Kidney epithelial cell (primary cell): ENCODE data around the gene MYBPHL. TPM values are rescaled to one million over a fixed set of nuclear protein-coding genes. Genes with fewer than 3 reads are reported as not detected.

Experiments used
- DNase-seq: peaks from one replicate; pipeline ENCODE4 v3.0.0-alpha.2; 2010; ENCODE audit warnings: low read depth
- H3K27me3 ChIP-seq: 2 replicates; pipeline ENCODE4 v1.6.0; 2011; ENCODE audit warnings: low read length; ENCODE audit not compliant: control insufficient read depth, insufficient read depth
- H3K36me3 ChIP-seq: 2 replicates; pipeline ENCODE4 v1.5.1; 2011; ENCODE audit warnings: low read length; ENCODE audit not compliant: control insufficient read depth, insufficient read depth
- H3K4me3 ChIP-seq: 2 replicates; pipeline ENCODE4 v1.5.1; 2011; ENCODE audit warnings: low read depth, mild to moderate bottlenecking, control low read depth, low read length
- total RNA-seq: library from RNA; depleted of rRNA; stranded (reverse); fragments of >200 nt; gene quantifications from 2 replicates; pipeline ENCODE4 v1.2.3, GENCODE V29; 2015
- TF ChIP-seq, protein P1 (sequence below): IDR thresholded peaks from 2 replicates; pipeline ENCODE4 v1.5.1; 2011; ENCODE audit warnings: mild to moderate bottlenecking, moderate library complexity, low read length, control low read depth, inconsistent platforms; ENCODE audit not compliant: insufficient read depth, poor library complexity, severe bottlenecking

Gene MYBPHL
- total RNA-seq, 1 donor from 2014 or later, result not detected

DNA sequence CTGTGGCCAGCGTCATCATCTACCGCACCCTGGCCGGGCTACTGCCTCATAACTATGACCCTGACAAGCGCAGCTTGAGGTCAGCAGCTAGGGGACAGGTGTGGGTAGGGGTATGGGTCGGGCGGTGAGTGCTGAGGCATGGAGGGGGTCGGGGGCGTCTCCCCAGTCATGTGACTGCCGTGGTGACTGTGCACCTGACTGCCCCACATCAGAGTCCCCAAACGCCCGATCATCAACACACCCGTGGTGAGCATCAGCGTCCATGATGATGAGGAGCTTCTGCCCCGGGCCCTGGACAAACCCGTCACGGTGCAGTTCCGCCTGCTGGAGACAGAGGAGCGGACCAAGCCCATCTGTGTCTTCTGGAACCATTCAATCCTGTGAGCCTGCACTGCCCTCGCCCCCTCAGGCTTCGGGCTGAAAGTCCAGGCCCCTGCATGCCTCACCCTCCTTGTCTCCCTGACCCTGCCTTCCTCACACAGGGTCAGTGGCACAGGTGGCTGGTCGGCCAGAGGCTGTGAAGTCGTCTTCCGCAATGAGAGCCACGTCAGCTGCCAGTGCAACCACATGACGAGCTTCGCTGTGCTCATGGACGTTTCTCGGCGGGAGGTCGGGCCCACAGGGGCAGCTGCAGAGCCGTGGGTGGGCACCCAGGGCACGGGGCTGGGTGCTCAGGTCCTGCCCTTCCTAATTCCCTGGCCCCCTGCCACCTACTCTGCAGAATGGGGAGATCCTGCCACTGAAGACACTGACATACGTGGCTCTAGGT is 37.4 kb downstream of the MYBPHL start:
- no peak overlapping the region for H3K4me3 ChIP-seq
- TF ChIP-seq, protein P1, sequence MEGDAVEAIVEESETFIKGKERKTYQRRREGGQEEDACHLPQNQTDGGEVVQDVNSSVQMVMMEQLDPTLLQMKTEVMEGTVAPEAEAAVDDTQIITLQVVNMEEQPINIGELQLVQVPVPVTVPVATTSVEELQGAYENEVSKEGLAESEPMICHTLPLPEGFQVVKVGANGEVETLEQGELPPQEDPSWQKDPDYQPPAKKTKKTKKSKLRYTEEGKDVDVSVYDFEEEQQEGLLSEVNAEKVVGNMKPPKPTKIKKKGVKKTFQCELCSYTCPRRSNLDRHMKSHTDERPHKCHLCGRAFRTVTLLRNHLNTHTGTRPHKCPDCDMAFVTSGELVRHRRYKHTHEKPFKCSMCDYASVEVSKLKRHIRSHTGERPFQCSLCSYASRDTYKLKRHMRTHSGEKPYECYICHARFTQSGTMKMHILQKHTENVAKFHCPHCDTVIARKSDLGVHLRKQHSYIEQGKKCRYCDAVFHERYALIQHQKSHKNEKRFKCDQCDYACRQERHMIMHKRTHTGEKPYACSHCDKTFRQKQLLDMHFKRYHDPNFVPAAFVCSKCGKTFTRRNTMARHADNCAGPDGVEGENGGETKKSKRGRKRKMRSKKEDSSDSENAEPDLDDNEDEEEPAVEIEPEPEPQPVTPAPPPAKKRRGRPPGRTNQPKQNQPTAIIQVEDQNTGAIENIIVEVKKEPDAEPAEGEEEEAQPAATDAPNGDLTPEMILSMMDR, result no peak
- no peak for DNase-seq
- no peaks in the 10 kb centered on the region for H3K27me3 ChIP-seq
- peaks cover 6% of the 10 kb centered on the region for H3K36me3 ChIP-seq

DNA sequence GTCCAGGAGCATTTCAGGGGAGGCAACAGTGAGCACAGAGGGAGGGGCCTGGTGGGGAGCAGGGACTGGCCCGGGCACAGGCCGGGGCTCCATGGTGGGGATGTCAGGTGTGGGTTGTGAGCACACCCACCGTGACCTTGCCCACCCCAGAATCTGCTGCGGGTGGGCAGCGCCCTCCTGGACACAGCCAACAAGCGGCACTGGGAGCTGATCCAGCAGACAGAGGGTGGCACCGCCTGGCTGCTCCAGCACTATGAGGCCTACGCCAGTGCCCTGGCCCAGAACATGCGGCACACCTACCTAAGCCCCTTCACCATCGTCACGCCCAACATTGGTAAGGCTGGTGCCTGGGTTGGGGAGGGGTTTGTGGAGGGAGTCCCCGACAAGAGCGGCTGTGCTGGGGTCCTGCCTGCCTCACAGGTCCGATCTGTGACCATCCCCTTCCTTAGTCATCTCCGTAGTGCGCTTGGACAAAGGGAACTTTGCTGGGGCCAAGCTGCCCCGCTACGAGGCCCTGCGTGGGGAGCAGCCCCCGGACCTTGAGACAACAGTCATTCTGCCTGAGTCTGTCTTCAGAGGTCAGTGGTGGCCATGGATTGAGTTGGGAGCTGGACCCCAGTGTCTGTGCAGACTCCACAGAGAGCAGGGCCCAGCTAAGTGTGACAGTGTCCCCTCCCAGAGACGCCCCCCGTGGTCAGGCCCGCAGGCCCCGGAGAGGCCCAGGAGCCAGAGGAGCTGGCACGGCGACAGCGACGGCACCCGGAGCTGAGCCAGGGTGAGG is 38.2 kb downstream of the MYBPHL start:
- TF ChIP-seq, protein P1, result no peak
- no peak overlapping the region for H3K4me3 ChIP-seq
- no peaks in the 10 kb centered on the region for H3K27me3 ChIP-seq
- peaks cover 6% of the 10 kb centered on the region for H3K36me3 ChIP-seq
- DNase-seq, result no peak

DNA sequence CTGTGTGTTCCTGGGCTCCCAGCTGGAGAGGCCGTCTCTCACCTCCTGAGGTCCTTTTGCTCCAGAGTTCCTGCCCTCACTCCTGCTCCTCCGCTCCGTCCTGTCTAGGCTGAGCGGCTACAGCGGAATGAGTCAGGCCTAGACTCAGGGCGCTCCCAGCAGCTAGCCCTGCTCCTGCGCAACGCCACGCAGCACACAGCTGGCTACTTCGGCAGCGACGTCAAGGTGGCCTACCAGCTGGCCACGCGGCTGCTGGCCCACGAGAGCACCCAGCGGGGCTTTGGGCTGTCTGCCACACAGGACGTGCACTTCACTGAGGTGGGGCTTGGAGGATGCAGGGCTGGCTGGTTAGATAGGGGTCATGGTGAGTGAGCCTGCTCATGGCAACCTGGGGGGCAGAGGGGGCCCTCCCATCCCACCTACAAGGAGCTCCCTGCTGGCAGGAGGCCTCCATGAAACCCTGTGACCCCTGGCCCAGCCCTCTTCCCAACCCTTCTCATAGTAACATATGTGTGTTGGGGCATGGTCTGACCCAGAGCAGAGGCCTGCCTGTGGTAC is 39.0 kb downstream of the MYBPHL start:
- TF ChIP-seq, protein P1, result no peak
- Histone ChIP-seq H3K36me3 (peaks cover 6% of the 10 kb centered on the region), H3K4me3 (no peak overlapping the region), H3K27me3 (no peaks in the 10 kb centered on the region)
- DNase-seq, result no peak

DNA sequence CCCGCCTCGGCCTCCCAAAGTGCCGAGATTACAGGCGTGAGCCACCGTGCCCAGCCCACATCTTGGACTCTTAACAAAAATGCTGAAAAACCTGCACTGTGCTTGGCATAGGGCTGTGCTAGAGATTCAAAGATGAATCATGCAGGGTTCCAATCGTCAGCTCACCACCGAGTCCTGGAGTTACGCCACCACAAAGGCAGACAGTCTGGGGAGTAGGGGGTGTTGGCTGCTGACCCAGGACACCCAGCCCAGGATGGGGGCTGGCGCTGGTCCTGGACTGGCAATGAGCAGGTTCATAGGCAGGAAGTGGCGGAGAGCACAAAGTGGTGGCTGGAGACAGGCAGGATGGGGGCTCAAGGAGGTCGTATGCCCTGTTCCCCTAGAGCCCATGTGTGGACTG is 39.8 kb downstream of the MYBPHL start:
- H3K36me3 ChIP-seq, result peaks cover 4% of the 10 kb centered on the region

DNA sequence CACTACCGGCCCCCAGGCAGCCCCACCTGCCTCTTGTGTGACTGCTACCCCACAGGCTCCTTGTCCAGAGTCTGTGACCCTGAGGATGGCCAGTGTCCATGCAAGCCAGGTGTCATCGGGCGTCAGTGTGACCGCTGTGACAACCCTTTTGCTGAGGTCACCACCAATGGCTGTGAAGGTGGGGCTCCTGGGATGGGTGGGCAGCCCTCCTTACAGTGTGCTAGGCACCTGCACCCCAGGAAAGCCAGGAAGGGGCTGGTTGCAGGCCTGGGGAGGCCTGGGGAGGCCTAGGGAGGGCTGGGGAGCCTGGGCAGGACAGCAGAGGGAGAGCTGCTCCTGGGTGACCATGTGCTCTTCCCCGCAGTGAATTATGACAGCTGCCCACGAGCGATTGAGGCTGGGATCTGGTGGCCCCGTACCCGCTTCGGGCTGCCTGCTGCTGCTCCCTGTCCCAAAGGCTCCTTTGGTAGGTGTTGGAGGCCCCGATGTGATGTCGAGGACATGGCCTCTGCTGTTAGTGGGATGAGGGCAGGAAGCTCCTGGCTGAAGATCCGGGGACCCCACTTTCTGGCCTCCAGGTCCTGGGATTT is 41.0 kb downstream of the MYBPHL start:
- TF ChIP-seq, protein P1, result no peak
- H3K36me3 ChIP-seq, result peaks cover 4% of the 10 kb centered on the region
- no peak for DNase-seq
- no peaks in the 10 kb centered on the region for H3K27me3 ChIP-seq
- H3K4me3 ChIP-seq, result no peak overlapping the region

More for the DNA sequence above, 39.8 kb downstream of the MYBPHL start:
- no peak overlapping the region for H3K4me3 ChIP-seq
- TF ChIP-seq, protein P1, result no peak
- H3K27me3 ChIP-seq, result no peaks in the 10 kb centered on the region
- no peak for DNase-seq
